ENCODE results near the gene NTMT1. TPM values are rescaled to one million over a fixed set of nuclear protein-coding genes. Genes with fewer than 3 reads are reported as not detected.

The NTMT1 gene
- total and polyA plus RNA-seq, 10 of the 15 experiments (the other 5 are each of a cell fraction or from before 2014, with no cell fraction given): 12.8 to 85.4 (median 39.3) TPM

- TF ChIP-seq CTCF (IDR thresholded peaks at IDR 0.05 in 2 of 3, conservative IDR thresholded peaks at IDR 0.05 in 1 of 3; ENCODE audit: control insufficient read depth in 2 of 3, extremely low read depth in 1 of 3, insufficient read depth in 1 of 3, low read depth in 3 of 3, low read length in 3 of 3): no peak
- no peak for TF ChIP-seq STAT3 (IDR thresholded peaks at IDR 0.05; ENCODE audit: low read depth, low read length)
- TF ChIP-seq IRF3 (IDR thresholded peaks at IDR 0.05): no peak
- TF ChIP-seq NKRF (conservative IDR thresholded peaks at IDR 0.05): peak; percentile 93
- peak; percentile 70; the same call in 1 of the 2 replicates for TF ChIP-seq NBN (IDR thresholded peaks at IDR 0.05)
- TF ChIP-seq ZZZ3 (IDR thresholded peaks at IDR 0.05; ENCODE audit: control insufficient read depth, insufficient read length, low read depth): no peak
- TF ChIP-seq POLR2AphosphoS5 (IDR thresholded peaks at IDR 0.05; ENCODE audit: low read length): peak; percentile 85
- peak; percentile 80 for TF ChIP-seq IKZF1 (conservative IDR thresholded peaks at IDR 0.05)
- TF ChIP-seq ZBTB11 (CRISPR knock-in tag; IDR thresholded peaks at IDR 0.05): peak; percentile 53
- peak; percentile 54; the same call in 1 of the 2 replicates for TF ChIP-seq PKNOX1 (IDR thresholded peaks at IDR 0.05)
- TF ChIP-seq JUNB (IDR thresholded peaks at IDR 0.05): no peak
- no peak for TF ChIP-seq E2F4 (IDR thresholded peaks at IDR 0.05; ENCODE audit: low read depth, low read length)
- TF ChIP-seq E4F1 (IDR thresholded peaks at IDR 0.05; ENCODE audit: borderline replicate concordance, partially characterized antibody): no peak
- no peak for TF ChIP-seq RAD21 (IDR thresholded peaks at IDR 0.05; ENCODE audit: insufficient read depth, low read depth, low read length)
- no peak for TF ChIP-seq NFXL1 (IDR thresholded peaks at IDR 0.05; ENCODE audit: borderline replicate concordance)
- no peak for TF ChIP-seq TBL1XR1 (IDR thresholded peaks at IDR 0.05; ENCODE audit: low read depth, low read length)
Observed at GRCh38 chr9:129626079-129626624, at the start of gene NTMT1 (continued).

All from GM12878 (cell line).